Measurements from ENCODE around the gene LRFN3. TPM values are rescaled to one million over a fixed set of nuclear protein-coding genes. Genes with fewer than 3 reads are reported as not detected.
A peak's percentile ranks its signal among the peaks of the same experiment; 100 is the strongest.
"Not testable (repeated sequence)": the region's sequence is repeated elsewhere in the genome, so short reads cannot be mapped to it uniquely, and the experiment has no call there.

The LRFN3 gene
- total RNA-seq, 1 donor from 2014 or later, result 2.8 TPM

DNA sequence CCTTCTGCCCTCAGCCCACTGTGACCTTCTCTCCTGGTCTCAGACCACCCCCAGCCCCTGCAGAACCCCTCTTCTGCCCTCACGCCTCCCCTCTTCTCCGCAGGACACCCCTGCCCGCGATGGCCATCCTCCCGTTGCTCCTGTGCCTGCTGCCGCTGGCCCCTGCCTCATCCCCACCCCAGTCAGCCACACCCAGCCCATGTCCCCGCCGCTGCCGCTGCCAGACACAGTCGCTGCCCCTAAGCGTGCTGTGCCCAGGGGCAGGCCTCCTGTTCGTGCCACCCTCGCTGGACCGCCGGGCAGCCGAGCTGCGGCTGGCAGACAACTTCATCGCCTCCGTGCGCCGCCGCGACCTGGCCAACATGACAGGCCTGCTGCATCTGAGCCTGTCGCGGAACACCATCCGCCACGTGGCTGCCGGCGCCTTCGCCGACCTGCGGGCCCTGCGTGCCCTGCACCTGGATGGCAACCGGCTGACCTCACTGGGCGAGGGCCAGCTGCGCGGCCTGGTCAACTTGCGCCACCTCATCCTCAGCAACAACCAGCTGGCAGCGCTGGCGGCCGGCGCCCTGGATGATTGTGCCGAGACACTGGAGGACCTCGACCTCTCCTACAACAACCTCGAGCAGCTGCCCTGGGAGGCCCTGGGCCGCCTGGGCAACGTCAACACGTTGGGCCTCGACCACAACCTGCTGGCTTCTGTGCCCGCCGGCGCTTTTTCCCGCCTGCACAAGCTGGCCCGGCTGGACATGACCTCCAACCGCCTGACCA lies 3.3 kb downstream of the LRFN3 start:
- no peak for DNase-seq

DNA sequence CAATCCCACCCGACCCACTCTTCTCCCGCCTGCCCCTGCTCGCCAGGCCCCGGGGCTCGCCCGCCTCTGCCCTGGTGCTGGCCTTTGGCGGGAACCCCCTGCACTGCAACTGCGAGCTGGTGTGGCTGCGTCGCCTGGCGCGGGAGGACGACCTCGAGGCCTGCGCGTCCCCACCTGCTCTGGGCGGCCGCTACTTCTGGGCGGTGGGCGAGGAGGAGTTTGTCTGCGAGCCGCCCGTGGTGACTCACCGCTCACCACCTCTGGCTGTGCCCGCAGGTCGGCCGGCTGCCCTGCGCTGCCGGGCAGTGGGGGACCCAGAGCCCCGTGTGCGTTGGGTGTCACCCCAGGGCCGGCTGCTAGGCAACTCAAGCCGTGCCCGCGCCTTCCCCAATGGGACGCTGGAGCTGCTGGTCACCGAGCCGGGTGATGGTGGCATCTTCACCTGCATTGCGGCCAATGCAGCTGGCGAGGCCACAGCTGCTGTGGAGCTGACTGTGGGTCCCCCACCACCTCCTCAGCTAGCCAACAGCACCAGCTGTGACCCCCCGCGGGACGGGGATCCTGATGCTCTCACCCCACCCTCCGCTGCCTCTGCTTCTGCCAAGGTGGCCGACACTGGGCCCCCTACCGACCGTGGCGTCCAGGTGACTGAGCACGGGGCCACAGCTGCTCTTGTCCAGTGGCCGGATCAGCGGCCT lies 4.1 kb downstream of the LRFN3 start:
- DNase-seq, result no peak

DNA sequence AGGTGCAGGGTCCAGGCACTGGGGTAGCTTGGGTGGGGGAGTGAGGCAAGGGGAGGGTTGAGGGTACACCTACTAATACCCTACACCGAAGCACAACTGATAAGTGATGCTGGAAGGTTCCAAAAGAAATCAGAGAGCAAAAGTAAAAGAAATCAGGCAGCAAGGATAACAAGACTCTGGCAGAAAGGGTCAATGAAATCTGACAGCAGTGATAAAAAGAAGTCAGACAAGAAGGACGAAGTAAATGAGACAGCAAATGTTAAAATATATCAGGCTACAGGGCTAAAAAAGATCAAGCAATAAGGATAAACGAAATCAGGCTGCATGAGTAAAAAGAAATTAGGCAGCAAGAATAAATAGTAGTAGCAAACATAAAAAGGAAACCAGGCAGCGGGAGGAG lies 4.7 kb downstream of the LRFN3 start:
- no peak for DNase-seq

- no peak for DNase-seq
Measured at GRCh38 chr19:35942235-35942634, 6.1 kb downstream of the LRFN3 start.

DNA sequence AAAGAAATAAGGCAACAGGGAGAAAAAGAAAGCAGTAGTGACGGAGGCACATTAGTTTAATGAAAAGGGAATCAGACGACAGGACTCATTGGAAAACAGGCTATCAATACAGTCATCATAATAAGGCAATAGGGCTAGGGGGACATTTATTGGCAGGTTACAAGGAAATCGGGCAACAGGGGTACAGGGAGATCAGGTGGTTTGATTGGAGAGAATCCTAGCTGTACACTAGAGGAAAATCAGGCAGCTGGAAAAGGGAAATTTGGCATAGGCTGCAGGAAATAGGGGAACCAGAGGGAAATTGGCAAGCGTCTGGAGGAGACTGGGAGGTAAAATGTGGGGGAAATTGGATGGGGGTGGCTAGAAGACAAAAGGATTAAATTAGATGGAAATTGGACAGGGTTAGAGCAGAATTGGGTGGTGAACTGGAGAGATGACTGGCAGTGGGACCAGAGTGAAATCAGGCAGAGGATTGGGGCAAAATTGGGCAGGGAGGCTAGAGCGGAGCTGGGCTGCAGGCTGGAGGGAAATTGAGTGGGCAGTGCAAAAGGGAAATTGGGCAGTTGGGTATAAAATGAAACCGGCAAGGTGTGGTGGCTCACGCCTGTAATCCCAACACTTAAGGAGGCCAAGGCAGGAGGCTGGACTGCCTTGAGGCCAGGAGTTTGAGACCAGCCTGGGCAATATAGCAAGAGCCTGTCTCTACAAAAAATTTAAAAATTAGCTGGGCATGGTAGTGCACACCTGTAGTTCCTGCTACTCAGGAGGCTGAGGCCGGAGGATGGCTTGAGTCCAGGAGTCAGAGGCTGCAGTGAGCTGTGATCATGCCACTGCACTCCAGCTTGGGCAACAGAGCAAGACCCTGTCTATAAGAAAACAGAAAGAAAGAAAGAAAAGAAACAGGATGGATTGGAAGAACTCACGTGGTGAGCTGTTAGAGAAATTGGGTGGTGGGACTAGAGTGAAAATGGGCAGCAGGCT lies 7.4 kb downstream of the LRFN3 start:
- DNase-seq, result no peak

DNA sequence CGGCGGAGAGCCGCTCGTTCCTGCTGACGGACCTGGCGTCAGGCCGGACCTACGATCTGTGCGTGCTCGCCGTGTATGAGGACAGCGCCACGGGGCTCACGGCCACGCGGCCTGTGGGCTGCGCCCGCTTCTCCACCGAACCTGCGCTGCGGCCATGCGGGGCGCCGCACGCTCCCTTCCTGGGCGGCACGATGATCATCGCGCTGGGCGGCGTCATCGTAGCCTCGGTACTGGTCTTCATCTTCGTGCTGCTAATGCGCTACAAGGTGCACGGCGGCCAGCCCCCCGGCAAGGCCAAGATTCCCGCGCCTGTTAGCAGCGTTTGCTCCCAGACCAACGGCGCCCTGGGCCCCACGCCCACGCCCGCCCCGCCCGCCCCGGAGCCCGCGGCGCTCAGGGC lies 8.4 kb downstream of the LRFN3 start:
- DNase-seq, result no peak

DNA sequence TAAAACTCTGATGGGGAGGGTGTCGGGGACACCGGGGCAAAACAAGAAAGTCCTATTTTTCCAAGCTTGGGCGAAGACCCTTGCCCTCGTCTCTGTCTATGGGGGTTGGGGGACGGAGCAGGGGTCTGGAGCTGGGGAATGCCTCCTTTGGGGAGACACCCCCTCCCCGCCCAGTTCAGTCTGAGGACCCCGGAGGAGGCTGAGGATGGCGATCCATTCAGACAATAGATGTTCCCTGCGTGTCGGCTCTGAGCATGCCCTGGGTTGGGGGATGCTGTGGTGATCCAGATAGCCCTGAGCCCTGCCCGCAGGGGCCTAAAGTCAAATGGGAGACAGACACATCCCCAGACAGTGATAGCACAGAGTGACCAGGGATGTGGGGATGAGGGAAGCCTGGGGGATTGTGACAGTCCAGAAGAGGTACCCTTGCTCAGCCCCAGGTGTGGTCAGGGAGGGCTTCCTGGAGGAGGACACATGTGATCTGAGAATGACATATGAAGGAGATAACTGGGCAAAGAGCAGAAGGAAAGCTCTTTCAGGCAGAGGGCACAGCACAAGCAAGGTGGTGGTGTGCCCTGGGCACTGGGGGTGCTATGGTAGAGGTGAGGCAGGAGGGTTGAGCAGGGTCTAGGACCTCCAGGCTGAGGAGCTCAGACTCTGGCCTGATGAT lies 9.1 kb downstream of the LRFN3 start:
- no peak for DNase-seq

GRCh38 chr19:35946203-35946602 lies 10.0 kb downstream of the LRFN3 start:
- DNase-seq, result no peak

GRCh38 chr19:35949131-35949530 lies 13.0 kb downstream of the LRFN3 start:
- DNase-seq, result no peak

- no peak for DNase-seq
Measured at GRCh38 chr19:35955881-35956634, 19.9 kb downstream of the LRFN3 start.

GRCh38 chr19:35957411-35957810 lies 21.2 kb downstream of the LRFN3 start:
- DNase-seq, result not testable (repeated sequence)

- DNase-seq, result no peak
Measured at GRCh38 chr19:35958660-35959039, 22.5 kb downstream of the LRFN3 start.

DNA sequence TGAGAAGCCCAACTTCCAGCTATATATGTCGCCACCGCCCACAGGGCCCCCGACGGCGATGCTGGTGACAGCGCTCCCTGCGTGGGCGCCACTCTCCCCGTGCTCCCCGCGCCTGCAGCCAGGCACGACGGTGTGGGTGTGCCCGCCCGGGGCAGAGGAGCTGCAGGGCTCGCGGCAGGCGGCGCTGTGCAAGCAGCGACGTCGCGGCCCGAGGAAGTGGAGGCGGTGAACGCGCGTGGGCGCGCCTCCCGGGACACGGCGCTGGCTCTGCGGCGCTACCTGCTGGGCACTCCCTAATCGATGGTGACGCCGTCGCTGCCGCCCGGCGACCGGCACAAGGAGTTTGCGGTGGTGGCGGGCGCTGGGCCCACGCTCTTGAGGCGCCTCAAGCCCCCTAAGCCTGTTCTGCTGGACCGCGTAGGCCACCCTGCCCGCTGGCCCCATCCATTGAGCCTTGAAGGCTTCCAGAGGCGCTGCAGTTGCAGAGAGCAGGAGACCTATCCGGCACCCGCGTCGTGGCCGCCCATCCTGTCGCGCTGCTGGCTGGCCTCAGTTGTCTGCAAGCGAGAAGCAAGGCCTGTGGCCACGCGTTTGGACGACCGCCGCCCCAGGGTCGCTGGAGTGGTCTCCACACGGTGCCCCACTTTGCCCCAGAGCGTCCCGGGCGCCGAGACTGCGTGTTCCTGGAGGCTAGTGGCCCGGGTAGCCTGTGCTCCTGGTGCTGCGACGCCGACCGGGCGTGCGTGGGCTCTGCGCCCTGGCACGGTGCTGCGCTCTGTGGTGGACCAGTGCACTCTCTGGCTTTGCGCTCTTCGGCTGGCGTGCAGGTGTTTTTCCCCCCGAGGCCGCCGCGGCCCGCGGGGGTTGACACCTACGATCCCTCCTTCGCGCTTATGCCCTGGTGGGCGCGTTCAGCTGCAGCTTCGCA lies 23.1 kb downstream of the LRFN3 start:
- no peak for DNase-seq

- no peak for DNase-seq
Measured at GRCh38 chr19:35959968-35960320, 23.8 kb downstream of the LRFN3 start.

- DNase-seq, result no peak
Measured at GRCh38 chr19:35960432-35960972, 24.3 kb downstream of the LRFN3 start.

GRCh38 chr19:35963514-35963913 lies 27.3 kb downstream of the LRFN3 start:
- peak; percentile 60 for DNase-seq

GRCh38 chr19:35966771-35967170 lies 30.6 kb downstream of the LRFN3 start:
- no peak for DNase-seq

DNA sequence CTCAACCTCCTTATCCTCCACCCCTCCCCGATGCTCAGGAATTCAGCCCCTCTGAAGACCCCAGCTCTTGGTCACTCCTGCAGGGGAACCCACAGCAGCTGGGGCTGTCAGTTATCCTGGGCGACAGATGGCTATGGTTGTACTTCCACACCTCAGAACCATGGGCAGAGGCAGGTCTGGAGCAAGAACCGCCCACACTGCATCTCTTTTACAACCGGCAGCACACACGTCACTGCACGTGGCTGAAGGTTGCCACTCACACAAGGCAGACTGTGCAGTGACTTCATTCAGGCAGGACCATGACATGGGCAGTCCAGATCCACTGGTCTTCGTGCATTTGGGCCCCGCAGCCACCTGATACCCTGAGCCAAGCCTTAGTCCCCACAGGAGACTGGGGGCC lies 37.3 kb downstream of the LRFN3 start:
- no peak for DNase-seq

DNA sequence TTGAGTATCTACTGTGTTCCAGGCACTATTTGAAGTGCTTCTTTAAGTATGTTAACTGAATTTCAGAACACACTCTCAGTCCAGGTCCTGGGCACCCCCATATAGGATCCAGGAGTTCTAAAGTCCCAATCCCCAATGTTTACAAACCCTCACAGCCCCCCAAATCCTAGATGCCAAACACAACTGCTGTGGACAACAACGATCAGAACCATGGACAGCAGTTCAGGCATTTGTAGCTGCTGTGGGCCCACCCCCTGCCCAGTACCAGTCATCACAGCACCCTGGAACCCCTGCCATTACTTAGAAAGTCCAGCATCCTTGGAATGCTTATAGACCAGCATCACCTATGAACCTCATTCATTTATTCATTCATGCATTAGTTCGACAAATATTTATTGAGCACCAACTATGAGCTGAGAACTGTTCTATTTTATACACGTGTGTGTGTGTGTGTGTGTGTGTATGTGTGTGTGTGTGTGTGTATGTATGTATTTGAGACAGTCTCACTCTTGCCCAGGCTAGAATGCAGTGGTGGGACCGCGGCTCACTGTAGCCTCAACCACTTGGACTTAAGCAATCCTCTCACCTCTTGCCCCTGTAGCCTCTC lies 39.5 kb downstream of the LRFN3 start:
- no peak for DNase-seq
